ENCODE data around the gene TRMT6.

GRCh38 chr20:5973172-5973571, 22.8 kb upstream of the TRMT6 start:
- TF ChIP-seq NRF1 (conservative IDR thresholded peaks at IDR 0.05; ENCODE audit: low read depth, low read length): no peak
- TF ChIP-seq PKNOX1 (IDR thresholded peaks at IDR 0.05): no peak
- TF ChIP-seq EZH2 (IDR thresholded peaks at IDR 0.05; ENCODE audit: borderline replicate concordance, control insufficient read depth, low read depth, low read length): no peak
- no peak for TF ChIP-seq BHLHE40 (IDR thresholded peaks at IDR 0.05; ENCODE audit: borderline replicate concordance in 1 of 2, low read depth in 2 of 2, low read length in 1 of 2)
- TF ChIP-seq RAD21 (IDR thresholded peaks at IDR 0.05; ENCODE audit: insufficient read depth, low read depth, low read length): no peak
- TF ChIP-seq USF1 (IDR thresholded peaks at IDR 0.05; ENCODE audit: borderline replicate concordance, extremely low read length, insufficient read depth, low read depth, low read length): no peak
- no peak for TF ChIP-seq CTCF (IDR thresholded peaks at IDR 0.05 in 2 of 3, conservative IDR thresholded peaks at IDR 0.05 in 1 of 3; ENCODE audit: control insufficient read depth in 2 of 3, extremely low read depth in 1 of 3, insufficient read depth in 1 of 3, low read depth in 3 of 3, low read length in 3 of 3)
- TF ChIP-seq RFX5 (IDR thresholded peaks at IDR 0.05; ENCODE audit: low read depth, low read length): no peak
- TF ChIP-seq POLR2A (IDR thresholded peaks at IDR 0.05; ENCODE audit: low read depth, low read length): no peak
- TF ChIP-seq GABPA (IDR thresholded peaks at IDR 0.05; ENCODE audit: low read depth): no peak
- TF ChIP-seq ZBTB33 (IDR thresholded peaks at IDR 0.05): no peak
- no peak for TF ChIP-seq SKIL (IDR thresholded peaks at IDR 0.05; ENCODE audit: low read depth, poor library complexity, severe bottlenecking)
- TF ChIP-seq TAF1 (IDR thresholded peaks at IDR 0.05; ENCODE audit: borderline replicate concordance, low read depth, low read length): no peak

Measured in GM12878 (cell line).